ENCODE data around the gene CELF6. TPM values are rescaled to one million over a fixed set of nuclear protein-coding genes. Genes with fewer than 3 reads are reported as not detected.
"Not testable (repeated sequence)": the region's sequence is repeated elsewhere in the genome, so short reads cannot be mapped to it uniquely, and the experiment has no call there.

CELF6 gene
- total and polyA plus RNA-seq, 4 donors = 0.25 to 7.7 (median 1.5) TPM

DNA sequence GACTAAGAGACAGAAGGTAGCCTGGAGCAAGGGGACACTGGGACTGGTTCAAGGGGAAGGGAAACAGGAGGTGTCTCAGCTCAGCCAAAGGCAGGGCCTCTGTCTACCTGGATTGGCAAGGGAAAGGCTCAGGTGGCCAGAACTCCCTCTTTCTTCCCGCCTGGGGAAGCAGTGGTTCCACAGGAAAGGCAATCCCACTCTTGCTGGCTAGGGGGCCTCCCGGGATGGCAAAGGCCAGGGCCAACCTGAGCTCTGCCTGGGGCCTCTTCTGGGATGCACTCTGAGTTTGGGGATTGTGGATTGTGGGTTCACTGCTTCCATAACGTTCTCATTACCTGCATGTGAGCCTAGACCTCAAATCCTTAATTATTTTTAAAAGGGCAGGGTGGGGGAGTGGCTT lies 34.6 kb downstream of the CELF6 start:
- H3K27ac ChIP-seq (ENCODE audit: low read depth in 1 of 2, low read length in 2 of 2) = no peak overlapping the region
- intact Hi-C loops (cut with DNase I) = loop anchor here in 1 of 2 donors (5.0 kb wide), 1 partner anchor 83 kb away; no protein-coding TSS in a partner anchor
- WGBS, 2 donors = 42 to 52% methylated on average over 3 of the region's 3 CpGs

DNA sequence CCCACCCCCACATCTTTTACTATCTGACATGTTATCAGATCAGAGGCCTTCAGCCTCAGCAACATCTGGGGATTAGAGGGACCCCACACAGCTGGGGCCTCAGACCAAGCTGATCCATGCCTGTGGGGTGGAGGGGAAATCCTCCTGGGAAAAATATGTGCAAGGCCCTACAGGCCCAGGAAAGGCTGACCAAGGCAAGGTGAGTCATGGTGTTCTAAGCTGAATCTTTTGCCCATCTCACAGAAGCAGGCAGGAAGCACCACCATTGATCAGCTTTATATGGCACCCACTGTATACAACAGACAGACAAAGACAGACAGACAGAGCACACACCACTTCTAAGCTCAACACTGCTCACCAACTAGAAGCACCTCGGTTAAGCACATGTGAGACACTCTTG lies 35.2 kb downstream of the CELF6 start:
- H3K27ac ChIP-seq (ENCODE audit: low read depth in 1 of 2, low read length in 2 of 2) = no peak overlapping the region
- WGBS, 2 donors = 92% methylated on average over 1 of the region's 1 CpG
- no peaks in the 10 kb centered on the region for H3K36me3 ChIP-seq (ENCODE audit: control insufficient read depth in 1 of 2, insufficient read depth in 2 of 2, low read length in 1 of 2)
- no peak for ATAC-seq (ENCODE audit: low FRiP score)
- H3K4me3 ChIP-seq (ENCODE audit: low read length in 2 of 2) = no peak overlapping the region
- H3K27me3 ChIP-seq (ENCODE audit: control insufficient read depth in 1 of 2, insufficient read depth in 2 of 2, low read length in 1 of 2) = no peaks in the 10 kb centered on the region
- H3K4me1 ChIP-seq (ENCODE audit: control insufficient read depth in 1 of 2, insufficient read depth in 2 of 2, low read length in 2 of 2) = no peaks in the 10 kb centered on the region
- H3K9me3 ChIP-seq (ENCODE audit: control insufficient read depth, low read length) = no peaks in the 10 kb centered on the region
- no peak for DNase-seq
- intact Hi-C loops (cut with DNase I) = loop anchor here (5.0 kb wide), 1 partner anchor 82 kb away; no protein-coding TSS in a partner anchor

More for the DNA sequence above, 34.6 kb downstream of the CELF6 start:
- no peaks in the 10 kb centered on the region for H3K9me3 ChIP-seq (ENCODE audit: control insufficient read depth, low read length)
- no peaks in the 10 kb centered on the region for H3K36me3 ChIP-seq (ENCODE audit: control insufficient read depth in 1 of 2, insufficient read depth in 2 of 2, low read length in 1 of 2)
- H3K4me3 ChIP-seq (ENCODE audit: low read length in 2 of 2) = no peak overlapping the region
- no peaks in the 10 kb centered on the region for H3K27me3 ChIP-seq (ENCODE audit: control insufficient read depth in 1 of 2, insufficient read depth in 2 of 2, low read length in 1 of 2)
- no peaks in the 10 kb centered on the region for H3K4me1 ChIP-seq (ENCODE audit: control insufficient read depth in 1 of 2, insufficient read depth in 2 of 2, low read length in 2 of 2)
- no peak for ATAC-seq (ENCODE audit: low FRiP score)
- no peak for DNase-seq

DNA sequence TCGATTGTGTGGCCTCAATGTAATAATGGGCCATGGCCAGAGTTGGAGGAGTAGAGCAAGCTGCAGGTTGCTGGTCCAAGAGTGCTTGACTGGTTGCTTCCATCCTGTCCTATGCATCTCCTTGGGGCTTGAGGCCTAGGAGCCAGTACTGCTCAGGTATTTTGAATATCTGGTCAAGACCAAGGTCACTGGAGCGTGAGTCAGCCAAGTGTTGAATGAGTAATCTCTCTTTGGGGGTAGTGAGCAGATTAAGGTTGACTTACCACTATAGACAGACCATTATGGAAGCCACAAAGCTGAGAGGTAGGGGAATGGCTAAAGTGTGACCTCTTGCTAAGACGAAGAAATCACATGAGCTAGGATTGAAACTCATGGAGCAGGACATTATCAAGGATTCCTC lies 38.2 kb downstream of the CELF6 start:
- Histone ChIP-seq H3K27me3 (ENCODE audit: control insufficient read depth in 1 of 2, insufficient read depth in 2 of 2, low read length in 1 of 2) (no peaks in the 10 kb centered on the region), H3K4me3 (ENCODE audit: low read length in 2 of 2) (no peak overlapping the region), H3K4me1 (ENCODE audit: control insufficient read depth in 1 of 2, insufficient read depth in 2 of 2, low read length in 2 of 2) (no peaks in the 10 kb centered on the region), H3K9me3 (ENCODE audit: control insufficient read depth, low read length) (no peaks in the 10 kb centered on the region), H3K36me3 (ENCODE audit: control insufficient read depth in 1 of 2, insufficient read depth in 2 of 2, low read length in 1 of 2) (no peaks in the 10 kb centered on the region), H3K27ac (ENCODE audit: low read depth in 1 of 2, low read length in 2 of 2) (no peak overlapping the region)
- no peak for ATAC-seq (ENCODE audit: low FRiP score)
- DNase-seq = no peak
- 80% methylated on average over 3 of the region's 3 CpGs for WGBS, 2 donors
- intact Hi-C loops (cut with DNase I) = loop anchor here in 1 of 2 donors (5.0 kb wide), 1 partner anchor 79 kb away; no protein-coding TSS in a partner anchor

DNA sequence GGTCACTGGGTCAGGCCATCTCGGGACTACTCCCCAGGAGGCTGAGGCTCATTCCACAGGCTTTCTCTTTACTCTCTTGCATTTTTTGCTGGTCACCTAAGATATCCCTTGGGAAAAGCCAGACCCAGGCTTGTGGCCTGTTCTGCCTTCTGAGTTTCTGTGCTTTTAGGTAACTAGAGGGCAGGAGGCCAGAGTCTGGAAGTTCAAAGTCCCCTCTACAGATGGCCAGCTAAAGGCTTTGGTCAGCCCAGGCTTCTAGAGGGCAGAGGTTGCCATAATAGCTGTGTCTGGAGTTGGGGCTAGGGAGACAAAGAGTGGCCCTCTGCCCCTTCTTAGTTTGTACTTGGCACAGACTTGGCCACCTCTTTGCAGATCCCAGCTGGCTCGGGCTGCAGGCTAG lies 39.2 kb downstream of the CELF6 start:
- no peaks in the 10 kb centered on the region for H3K9me3 ChIP-seq (ENCODE audit: control insufficient read depth, low read length)
- ATAC-seq (ENCODE audit: low FRiP score) = no peak
- WGBS, 2 donors = 60 to 70% methylated on average over 2 of the region's 2 CpGs
- no peak overlapping the region for H3K4me3 ChIP-seq (ENCODE audit: low read length in 2 of 2)
- intact Hi-C loops (cut with DNase I) = loop anchor here in 1 of 2 donors (5.0 kb wide), 1 partner anchor 78 kb away; no protein-coding TSS in a partner anchor
- no peak for DNase-seq
- H3K36me3 ChIP-seq (ENCODE audit: control insufficient read depth in 1 of 2, insufficient read depth in 2 of 2, low read length in 1 of 2) = no peaks in the 10 kb centered on the region
- no peak overlapping the region for H3K27ac ChIP-seq (ENCODE audit: low read depth in 1 of 2, low read length in 2 of 2)
- no peaks in the 10 kb centered on the region for H3K27me3 ChIP-seq (ENCODE audit: control insufficient read depth in 1 of 2, insufficient read depth in 2 of 2, low read length in 1 of 2)
- no peaks in the 10 kb centered on the region for H3K4me1 ChIP-seq (ENCODE audit: control insufficient read depth in 1 of 2, insufficient read depth in 2 of 2, low read length in 2 of 2)

DNA sequence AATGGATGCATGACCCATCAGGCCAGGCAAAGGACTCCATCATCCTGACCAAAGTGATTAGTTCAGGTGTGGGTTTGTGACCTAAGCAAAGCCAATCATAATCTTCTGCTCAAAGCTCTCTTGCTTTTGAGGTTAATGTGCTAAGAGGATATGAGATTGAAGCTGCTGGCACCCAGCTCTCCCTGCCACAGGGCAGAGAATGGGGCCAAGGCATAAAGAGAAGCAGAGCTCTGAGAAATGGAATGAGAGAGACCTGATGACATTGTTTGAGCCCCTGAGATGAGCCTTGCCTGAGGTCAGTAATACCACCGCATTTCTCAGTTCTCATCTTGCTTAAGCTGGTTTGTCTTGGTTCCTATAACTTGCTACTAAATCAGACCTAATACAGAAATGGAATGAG lies 41.2 kb downstream of the CELF6 start:
- H3K27me3 ChIP-seq (ENCODE audit: control insufficient read depth in 1 of 2, insufficient read depth in 2 of 2, low read length in 1 of 2) = no peaks in the 10 kb centered on the region
- no peaks in the 10 kb centered on the region for H3K36me3 ChIP-seq (ENCODE audit: control insufficient read depth in 1 of 2, insufficient read depth in 2 of 2, low read length in 1 of 2)
- H3K27ac ChIP-seq (ENCODE audit: low read depth in 1 of 2, low read length in 2 of 2) = no peak overlapping the region
- H3K9me3 ChIP-seq (ENCODE audit: control insufficient read depth, low read length) = no peaks in the 10 kb centered on the region
- H3K4me3 ChIP-seq (ENCODE audit: low read length in 2 of 2) = no peak overlapping the region
- DNase-seq (no peak), ATAC-seq (ENCODE audit: low FRiP score) (no peak)
- intact Hi-C loops (cut with DNase I) = no loop called here
- H3K4me1 ChIP-seq (ENCODE audit: control insufficient read depth in 1 of 2, insufficient read depth in 2 of 2, low read length in 2 of 2) = no peaks in the 10 kb centered on the region
- WGBS, 2 donors = 72 to 85% methylated on average over 1 of the region's 1 CpG

DNA sequence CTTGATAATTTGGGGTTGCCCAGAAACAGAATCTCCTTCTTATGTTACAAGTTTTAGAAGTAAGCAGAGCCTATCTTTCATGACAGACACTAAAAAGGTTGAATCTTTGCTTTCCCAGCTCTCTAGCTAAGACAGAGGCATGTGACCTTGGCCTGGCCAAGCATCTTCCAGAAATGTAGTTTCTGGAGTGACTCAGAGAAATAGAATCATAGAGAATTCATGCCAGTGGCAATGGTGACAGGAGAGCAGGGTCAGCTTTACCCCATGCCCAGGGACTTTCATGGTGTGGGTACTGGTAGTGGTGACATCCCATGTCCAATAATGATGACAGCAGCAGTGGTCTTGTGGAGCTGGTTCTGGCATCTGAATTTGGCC lies 43.6 kb downstream of the CELF6 start:
- no peaks in the 10 kb centered on the region for H3K27me3 ChIP-seq (ENCODE audit: control insufficient read depth in 1 of 2, insufficient read depth in 2 of 2, low read length in 1 of 2)
- ATAC-seq (ENCODE audit: low FRiP score) = no peak
- no peak for DNase-seq
- no peaks in the 10 kb centered on the region for H3K4me1 ChIP-seq (ENCODE audit: control insufficient read depth in 1 of 2, insufficient read depth in 2 of 2, low read length in 2 of 2)
- no peaks in the 10 kb centered on the region for H3K9me3 ChIP-seq (ENCODE audit: control insufficient read depth, low read length)
- H3K27ac ChIP-seq (ENCODE audit: low read depth in 1 of 2, low read length in 2 of 2) = no peak overlapping the region
- intact Hi-C loops (cut with DNase I) = no loop called here
- no peak overlapping the region for H3K4me3 ChIP-seq (ENCODE audit: low read length in 2 of 2)
- H3K36me3 ChIP-seq (ENCODE audit: control insufficient read depth in 1 of 2, insufficient read depth in 2 of 2, low read length in 1 of 2) = no peaks in the 10 kb centered on the region

DNA sequence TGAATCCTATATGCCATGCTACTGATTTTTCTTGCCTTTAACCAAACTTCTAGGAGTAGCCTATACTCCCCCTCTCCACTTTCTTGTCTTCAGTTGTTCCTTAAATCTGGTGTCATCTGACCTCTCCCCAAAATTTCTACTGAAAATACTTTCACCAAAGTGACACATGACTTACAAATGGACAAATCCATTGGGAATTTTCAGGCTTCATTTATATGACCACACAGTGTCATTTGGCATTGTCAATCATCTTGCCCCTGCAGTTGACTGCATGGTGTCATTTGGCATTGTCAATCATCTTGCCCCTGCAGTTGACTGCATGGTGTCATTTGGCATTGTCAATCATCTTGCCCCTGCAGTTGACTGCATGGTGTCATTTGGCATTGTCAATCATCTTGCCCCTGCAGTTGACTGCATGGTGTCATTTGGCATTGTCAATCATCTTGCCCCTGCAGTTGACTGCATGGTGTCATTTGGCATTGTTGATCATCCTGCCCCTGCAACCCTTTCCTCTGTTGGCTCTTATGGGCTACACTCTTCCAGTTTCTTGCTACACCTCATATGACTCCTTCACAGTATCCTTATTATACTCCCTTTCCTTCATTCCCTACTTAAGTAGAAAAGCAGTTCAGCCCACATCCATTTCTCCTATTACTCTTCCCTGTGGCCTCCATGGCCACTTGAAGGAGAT lies 44.2 kb downstream of the CELF6 start:
- H3K27me3 ChIP-seq (ENCODE audit: control insufficient read depth in 1 of 2, insufficient read depth in 2 of 2, low read length in 1 of 2); intact Hi-C loops (cut with DNase I); H3K4me1 ChIP-seq (ENCODE audit: control insufficient read depth in 1 of 2, insufficient read depth in 2 of 2, low read length in 2 of 2); H3K4me3 ChIP-seq (ENCODE audit: low read length in 2 of 2); H3K9me3 ChIP-seq (ENCODE audit: control insufficient read depth, low read length); ATAC-seq (ENCODE audit: low FRiP score); DNase-seq; H3K27ac ChIP-seq (ENCODE audit: low read depth in 1 of 2, low read length in 2 of 2); H3K36me3 ChIP-seq (ENCODE audit: control insufficient read depth in 1 of 2, insufficient read depth in 2 of 2, low read length in 1 of 2): not testable (repeated sequence)

DNA sequence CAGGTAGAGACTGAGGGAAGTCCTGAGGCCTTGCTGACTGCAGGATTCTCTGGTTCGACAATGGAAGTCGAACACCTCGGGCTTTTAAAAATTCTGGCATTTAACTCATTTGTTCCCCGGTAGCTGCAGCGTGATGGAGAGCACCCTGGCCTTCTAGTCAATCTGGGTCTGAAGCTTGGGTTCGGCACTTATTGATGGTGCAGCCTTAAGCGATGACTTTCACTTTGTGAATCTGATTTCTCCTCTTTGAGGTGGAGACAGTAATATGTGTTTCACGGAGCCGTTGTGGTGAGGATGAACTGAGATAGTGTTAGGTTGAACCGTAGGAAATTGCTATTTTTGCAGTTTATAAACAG lies 47.0 kb downstream of the CELF6 start:
- Histone ChIP-seq H3K36me3 (ENCODE audit: control insufficient read depth in 1 of 2, insufficient read depth in 2 of 2, low read length in 1 of 2) (no peaks in the 10 kb centered on the region), H3K4me3 (ENCODE audit: low read length in 2 of 2) (no peak overlapping the region), H3K27me3 (ENCODE audit: control insufficient read depth in 1 of 2, insufficient read depth in 2 of 2, low read length in 1 of 2) (no peaks in the 10 kb centered on the region), H3K4me1 (ENCODE audit: control insufficient read depth in 1 of 2, insufficient read depth in 2 of 2, low read length in 2 of 2) (no peaks in the 10 kb centered on the region), H3K27ac (ENCODE audit: low read depth in 1 of 2, low read length in 2 of 2) (peak overlapping the region in 1 of 2 donors; percentile 1), H3K9me3 (ENCODE audit: control insufficient read depth, low read length) (no peaks in the 10 kb centered on the region)
- no peak for ATAC-seq (ENCODE audit: low FRiP score)
- no peak for DNase-seq
- intact Hi-C loops (cut with DNase I) = loop anchor here (2.0 to 5.0 kb wide), 2 partner anchors 42 to 76 kb away; partner anchors contain the start of genes PKM (in 2 of the 2) and GRAMD2A (in 1 of the 2)
- whole genome bisulfite sequencing, 2 donors = 35 to 43% methylated on average over 10 of the region's 10 CpGs
